T-cell (primary cell): ENCODE measurements around the gene UBTD1. TPM values are rescaled to one million over a fixed set of nuclear protein-coding genes. Genes with fewer than 3 reads are reported as not detected.
"Not testable (repeated sequence)": the region's sequence is repeated elsewhere in the genome, so short reads cannot be mapped to it uniquely, and the experiment has no call there.

Experiments used
- ATAC-seq, 4 experiments: fragments of 200-7000 bp in 3 of 4; fragments of 150-1000 bp in 1 of 4; cut with Tn5 transposase; replicated peaks in 1 of 4; 1 replicate in 3 of 4; 2 replicates in 1 of 4; pipeline ENCODE4 v1.10.0; 2021; ENCODE audit warnings: moderate library complexity in 3 of 4, mild to moderate bottlenecking in 2 of 4, moderate number of reproducible peaks in 1 of 4
- CTCF ChIA-PET, 2 donors: fragments of 300-600 bp; sonication (Branson Sonifier 250); formaldehyde crosslinking; loops; one replicate each; lab custom pipeline; 2022; ENCODE audit warnings: antibody characterized with exemption in 2 of 2; lab: Charles Lee
- POLR2A ChIA-PET, 2 donors: fragments of 300-600 bp; sonication (Branson Sonifier 250); formaldehyde crosslinking; loops; one replicate each; lab custom pipeline; 2022; ENCODE audit warnings: antibody characterized with exemption in 2 of 2; lab: Charles Lee
- DNase-seq, 35 experiments: peaks; one replicate each; pipeline versions ENCODE4 v3.0.0 to v3.0.0-alpha.2; 2013 to 2023
- H3K27ac ChIP-seq: one replicate; pipeline ENCODE4 v1.5.1; 2013; ENCODE audit warnings: low read length
- H3K27me3 ChIP-seq, 2 experiments: replicated peaks in 1 of 2; 1 replicate in 1 of 2; 2 replicates in 1 of 2; pipeline versions ENCODE4 v1.6.1 to v1.7.0; 2013; ENCODE audit warnings: low read length in 1 of 2, mixed read lengths in 1 of 2; ENCODE audit not compliant: control insufficient read depth in 2 of 2, insufficient read depth in 2 of 2; ENCODE audit errors: extremely low read depth in 1 of 2
- H3K36me3 ChIP-seq, 2 donors: 1 replicate in 1 of 2; 2 replicates in 1 of 2; pipeline versions ENCODE4 v1.6.1 to v1.7.0; 2013; ENCODE audit warnings: low read length in 1 of 2; ENCODE audit not compliant: control insufficient read depth in 2 of 2, insufficient read depth in 1 of 2; ENCODE audit errors: extremely low read depth in 1 of 2
- H3K4me1 ChIP-seq, 2 experiments: 1 replicate in 1 of 2; 2 replicates in 1 of 2; pipeline versions ENCODE4 v1.6.1 to v1.7.0; 2013; ENCODE audit warnings: low read length in 2 of 2, mixed read lengths in 1 of 2; ENCODE audit not compliant: insufficient read depth in 2 of 2, control insufficient read depth in 1 of 2; ENCODE audit errors: extremely low read depth in 1 of 2
- H3K4me3 ChIP-seq, 2 donors: 1 replicate in 1 of 2; 2 replicates in 1 of 2; pipeline versions ENCODE4 v1.5.1 to v1.7.0; 2013; ENCODE audit warnings: mild to moderate bottlenecking in 2 of 2, low read length in 1 of 2, moderate library complexity in 1 of 2; ENCODE audit not compliant: control insufficient read depth in 1 of 2; ENCODE audit errors: extremely low read depth in 1 of 2
- H3K9me3 ChIP-seq: 2 replicates; pipeline ENCODE4 v1.7.0; 2013
- H3K27ac Mint-ChIP-seq, 2 donors: one replicate each; pipeline ENCODE4 v1.8.0; 2020 to 2021; ENCODE audit warnings: mild to moderate bottlenecking in 2 of 2, mixed read lengths in 2 of 2
- H3K27me3 Mint-ChIP-seq, 2 donors: one replicate each; pipeline ENCODE4 v1.8.0; 2021 to 2022; ENCODE audit warnings: mixed read lengths in 2 of 2
- H3K36me3 Mint-ChIP-seq: one replicate; pipeline ENCODE4 v1.8.0; 2021; ENCODE audit warnings: mixed read lengths
- H3K4me1 Mint-ChIP-seq, 3 donors: one replicate each; pipeline ENCODE4 v1.8.0; 2020 to 2022; ENCODE audit warnings: mixed read lengths in 3 of 3, mild to moderate bottlenecking in 1 of 3
- H3K4me3 Mint-ChIP-seq, 3 donors: one replicate each; pipeline ENCODE4 v1.8.0; 2020 to 2022; ENCODE audit warnings: mild to moderate bottlenecking in 3 of 3, mixed read lengths in 3 of 3, moderate library complexity in 3 of 3
- H3K9me3 Mint-ChIP-seq, 3 donors: one replicate each; pipeline ENCODE4 v1.8.0; 2020 to 2022; ENCODE audit warnings: mixed read lengths in 3 of 3
- WGBS: methylation state at CpG from one replicate; pipeline ENCODE4 v1.1.5; 2013; ENCODE audit warnings: missing lambda C conversion rate; ENCODE audit not compliant: insufficient coverage; 5-methylcytosine and 5-hydroxymethylcytosine counted together
- total RNA-seq, 35 experiments: library from RNA in 6 of 35; stranded (reverse) in 6 of 35; fragments of 120-200 nt in 1 of 35; gene quantifications; one replicate each; pipeline versions ENCODE4 v1.2.1 to v1.2.4 and lab custom pipeline; 2013 to 2026

UBTD1 gene
- total RNA-seq, 5 donors from 2014 or later (not counting 1 experiment from before 2014, with no cell fraction given): 1.0 to 2.4 (median 1.9) TPM

- no peak for ATAC-seq
- DNase-seq: no peak
- peak overlapping the region in 1 of 2 donors; percentile 19 for H3K27ac Mint-ChIP-seq
- H3K36me3 Mint-ChIP-seq: peaks cover 44% of the 10 kb centered on the region
- Histone ChIP-seq H3K27me3 (no peaks in the 10 kb centered on the region), H3K27ac (no peak overlapping the region), H3K4me1 (no peaks in the 10 kb centered on the region), H3K36me3 (peaks cover 23 to 90% of the 10 kb centered on the region in 2 donors), H3K9me3 (no peaks in the 10 kb centered on the region), H3K4me3 (no peak overlapping the region)
- WGBS: 81% methylated on average over 1 of the region's 1 CpG
- POLR2A ChIA-PET: no interaction called here
- H3K9me3 Mint-ChIP-seq: no peaks in the 10 kb centered on the region
- no peak overlapping the region for H3K4me3 Mint-ChIP-seq
- CTCF ChIA-PET: interaction anchor here (0.5 to 1.8 kb wide), 9 partner anchors 11 to 246 kb away, joined by 3 to 6 read pairs (median 4); no protein-coding TSS in a partner anchor
- H3K27me3 Mint-ChIP-seq: no peaks in the 10 kb centered on the region
- H3K4me1 Mint-ChIP-seq: no peaks in the 10 kb centered on the region
Observed at GRCh38 chr10:97464226-97464625, 34.5 kb upstream of the UBTD1 start.

GRCh38 chr10:97465982-97466381, 32.7 kb upstream of the UBTD1 start:
- ATAC-seq (no peak), DNase-seq (no peak)
- Mint-ChIP-seq H3K4me1 (no peaks in the 10 kb centered on the region), H3K36me3 (peaks cover 42% of the 10 kb centered on the region), H3K27me3 (no peaks in the 10 kb centered on the region), H3K9me3 (no peaks in the 10 kb centered on the region), H3K27ac (peak overlapping the region in 1 of 2 donors; percentile 7), H3K4me3 (no peak overlapping the region)
- no peaks in the 10 kb centered on the region for H3K4me1 ChIP-seq
- no peak overlapping the region for H3K4me3 ChIP-seq
- ChIA-PET POLR2A (no interaction called here), CTCF (interaction anchor here in 1 of 2 donors (0.6 to 1.7 kb wide), 5 partner anchors 9 to 383 kb away, joined by 3 to 4 read pairs (median 3); no protein-coding TSS in a partner anchor)
- H3K9me3 ChIP-seq: no peaks in the 10 kb centered on the region
- H3K36me3 ChIP-seq: peaks cover 27 to 89% of the 10 kb centered on the region in 2 donors
- 97% methylated on average over 7 of the region's 7 CpGs for WGBS
- H3K27ac ChIP-seq: no peak overlapping the region
- no peaks in the 10 kb centered on the region for H3K27me3 ChIP-seq

- Mint-ChIP-seq H3K4me3 (no peak overlapping the region), H3K27ac (peak overlapping the region; percentile 7), H3K27me3 (no peaks in the 10 kb centered on the region), H3K36me3 (peaks cover 38% of the 10 kb centered on the region), H3K4me1 (no peaks in the 10 kb centered on the region), H3K9me3 (no peaks in the 10 kb centered on the region)
- ChIA-PET POLR2A (interaction anchor here in 1 of 2 donors (0.6 kb wide), 2 partner anchors 22 to 222 kb away, joined by 3 read pairs; no protein-coding TSS in a partner anchor), CTCF (interaction anchor here in 1 of 2 donors (0.6 to 1.7 kb wide), 3 partner anchors 63 to 382 kb away, joined by 3 to 4 read pairs (median 3); no protein-coding TSS in a partner anchor)
- H3K9me3 ChIP-seq: no peaks in the 10 kb centered on the region
- H3K4me3 ChIP-seq: no peak overlapping the region
- peaks cover 27 to 87% of the 10 kb centered on the region in 2 donors for H3K36me3 ChIP-seq
- no peaks in the 10 kb centered on the region for H3K27me3 ChIP-seq
- H3K27ac ChIP-seq: no peak overlapping the region
- ATAC-seq (no peak), DNase-seq (no peak)
- 89% methylated on average over 3 of the region's 4 CpGs for WGBS
- H3K4me1 ChIP-seq: no peaks in the 10 kb centered on the region
Observed at GRCh38 chr10:97466755-97467154, 32.0 kb upstream of the UBTD1 start.

DNA sequence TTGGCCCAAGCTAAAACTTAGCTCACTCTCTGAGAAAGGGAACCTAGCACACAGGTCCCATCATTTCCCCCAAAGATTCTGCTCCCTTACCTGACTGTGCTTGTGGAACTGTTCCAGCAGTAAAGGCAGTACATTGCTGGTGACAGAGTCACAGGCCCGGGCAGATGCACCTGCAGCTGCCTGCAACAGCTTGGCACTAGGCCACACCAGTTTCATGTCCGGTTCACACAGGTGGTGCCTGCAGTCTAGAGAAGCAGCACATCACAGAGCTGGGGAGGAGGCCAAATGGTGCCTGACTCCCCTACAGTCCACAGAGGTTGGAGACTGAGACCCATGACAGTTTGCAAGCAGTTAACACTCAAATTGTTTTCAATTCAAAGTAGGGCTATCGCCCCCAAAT, 30.6 kb upstream of the UBTD1 start:
- H3K27ac ChIP-seq: no peak overlapping the region
- no peaks in the 10 kb centered on the region for H3K9me3 ChIP-seq
- Mint-ChIP-seq H3K36me3 (peaks cover 34% of the 10 kb centered on the region), H3K27ac (peak overlapping the region in 1 of 2 donors; percentile 8), H3K27me3 (no peaks in the 10 kb centered on the region), H3K4me3 (no peak overlapping the region), H3K9me3 (no peaks in the 10 kb centered on the region), H3K4me1 (no peaks in the 10 kb centered on the region)
- peaks cover 27 to 78% of the 10 kb centered on the region in 2 donors for H3K36me3 ChIP-seq
- 66% methylated on average over 2 of the region's 3 CpGs for WGBS
- DNase-seq: no peak
- H3K27me3 ChIP-seq: no peaks in the 10 kb centered on the region
- no peaks in the 10 kb centered on the region for H3K4me1 ChIP-seq
- H3K4me3 ChIP-seq: no peak overlapping the region
- ChIA-PET CTCF (no interaction called here), POLR2A (no interaction called here)
- ATAC-seq: no peak

DNA sequence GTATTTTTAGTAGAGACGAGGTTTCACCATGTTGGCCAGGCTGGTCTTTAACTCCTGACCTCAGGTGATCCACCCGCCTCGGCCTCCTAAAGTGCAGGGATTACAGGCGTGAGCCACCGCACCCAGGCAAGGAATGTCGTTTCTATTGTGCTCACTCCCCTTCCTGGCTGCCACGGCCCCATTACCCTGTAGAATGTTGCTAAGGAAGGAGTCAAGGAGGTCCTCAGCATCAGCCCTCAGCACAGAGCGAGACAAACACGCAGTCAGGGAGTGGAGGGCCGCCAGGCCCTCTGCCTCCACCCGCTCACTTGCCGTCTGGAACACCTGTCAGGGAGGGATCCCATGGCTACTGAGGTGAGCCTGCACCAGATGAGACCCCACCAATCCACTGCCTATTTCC, 29.9 kb upstream of the UBTD1 start:
- H3K27ac Mint-ChIP-seq, H3K4me3 Mint-ChIP-seq, H3K9me3 Mint-ChIP-seq, ATAC-seq, H3K27me3 ChIP-seq, POLR2A ChIA-PET, H3K9me3 ChIP-seq, H3K4me1 ChIP-seq, H3K27ac ChIP-seq, H3K4me1 Mint-ChIP-seq, H3K4me3 ChIP-seq, DNase-seq, H3K27me3 Mint-ChIP-seq: not testable (repeated sequence)
- 98% methylated on average over 8 of the region's 12 CpGs for WGBS
- H3K36me3 Mint-ChIP-seq: peaks cover 36% of the 10 kb centered on the region
- CTCF ChIA-PET: interaction anchor here in 1 of 2 donors (0.6 kb wide), 1 partner anchor 11 kb away, joined by 6 read pairs; no protein-coding TSS in a partner anchor
- peaks cover 27 to 78% of the 10 kb centered on the region in 2 donors for H3K36me3 ChIP-seq

GRCh38 chr10:97474918-97475317, 23.8 kb upstream of the UBTD1 start:
- ChIA-PET CTCF (interaction anchor here in 1 of 2 donors (0.6 to 1.5 kb wide), 2 partner anchors 13 to 186 kb away, joined by 4 to 5 read pairs; no protein-coding TSS in a partner anchor), POLR2A (no interaction called here)
- no peaks in the 10 kb centered on the region for H3K4me1 Mint-ChIP-seq
- no peaks in the 10 kb centered on the region for H3K27me3 Mint-ChIP-seq
- no CpG with 5 or more reads among the region's 4 CpGs for WGBS
- H3K27ac Mint-ChIP-seq: no peak overlapping the region
- Histone ChIP-seq H3K9me3 (no peaks in the 10 kb centered on the region), H3K4me1 (no peaks in the 10 kb centered on the region), H3K27ac (no peak overlapping the region), H3K36me3 (peaks cover 2 to 84% of the 10 kb centered on the region in 2 donors), H3K4me3 (no peak overlapping the region), H3K27me3 (no peaks in the 10 kb centered on the region)
- H3K4me3 Mint-ChIP-seq: no peak overlapping the region
- H3K36me3 Mint-ChIP-seq: peaks cover 61% of the 10 kb centered on the region
- no peak for ATAC-seq
- no peak for DNase-seq
- peaks cover 0 to 4% (median 0%) of the 10 kb centered on the region in 3 donors for H3K9me3 Mint-ChIP-seq
